HG03558 (cell line): ENCODE data around the gene RAB11FIP3.

ENCODE experiments used
- ATAC-seq: cut with Tn5 transposase; IDR thresholded peaks from one replicate; pipeline ENCODE4 v1.9.1; 2021; ENCODE audit warnings: moderate number of reproducible peaks; ENCODE audit not compliant: unreplicated experiment; ENCODE audit errors: extremely low read depth

RAB11FIP3 gene

DNA sequence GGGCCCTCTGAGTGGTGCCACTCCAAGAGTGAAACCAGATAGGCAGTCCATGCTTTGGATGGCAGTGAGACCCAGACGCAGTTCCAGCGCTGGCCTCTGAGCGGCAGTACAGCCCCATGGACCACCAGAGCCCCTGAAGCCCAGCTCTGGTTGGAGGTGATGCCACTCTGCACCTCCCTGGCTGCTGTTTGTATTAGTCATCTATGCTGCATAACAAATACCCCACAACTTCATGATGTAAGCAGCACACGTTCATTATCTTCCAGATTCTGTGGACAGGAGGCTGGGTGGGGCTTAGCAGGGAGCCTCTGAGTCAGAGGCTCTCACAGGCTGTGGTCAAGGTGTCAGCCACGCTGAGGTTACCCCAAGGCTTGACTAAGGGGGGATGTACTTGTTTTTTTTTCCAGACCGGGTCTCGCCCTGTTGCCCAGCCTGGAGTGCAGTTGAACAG, 33.5 kb upstream of the RAB11FIP3 start:
- no peak for ATAC-seq

DNA sequence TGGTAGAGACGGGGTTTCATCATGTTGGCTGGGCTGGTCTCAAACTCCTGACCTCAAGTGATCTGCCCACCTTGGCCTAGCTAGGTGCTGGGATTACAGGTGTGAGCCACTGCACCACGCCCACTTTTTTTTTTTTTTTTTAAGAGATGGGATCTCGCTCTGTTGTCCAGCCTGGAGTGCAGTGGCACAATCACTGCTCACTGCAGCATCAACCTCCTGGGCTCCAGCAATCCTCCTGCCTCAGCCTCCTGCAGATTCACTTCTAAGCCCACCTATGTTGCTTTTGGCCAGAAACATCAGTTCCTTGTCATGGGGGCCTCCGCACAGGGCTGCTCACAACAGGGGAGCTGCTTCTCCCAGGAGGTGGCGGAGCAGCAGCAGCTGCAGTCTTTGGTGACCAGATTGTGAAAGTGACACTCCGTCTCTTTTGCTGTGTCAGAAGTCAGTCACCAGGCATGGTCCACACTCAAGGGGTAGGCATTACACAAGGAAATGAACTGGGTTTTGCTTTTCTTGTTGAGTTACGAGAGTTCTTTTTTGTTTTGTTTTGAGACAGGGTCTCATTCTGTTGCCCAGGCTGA, 32.9 kb upstream of the RAB11FIP3 start:
- no peak for ATAC-seq

DNA sequence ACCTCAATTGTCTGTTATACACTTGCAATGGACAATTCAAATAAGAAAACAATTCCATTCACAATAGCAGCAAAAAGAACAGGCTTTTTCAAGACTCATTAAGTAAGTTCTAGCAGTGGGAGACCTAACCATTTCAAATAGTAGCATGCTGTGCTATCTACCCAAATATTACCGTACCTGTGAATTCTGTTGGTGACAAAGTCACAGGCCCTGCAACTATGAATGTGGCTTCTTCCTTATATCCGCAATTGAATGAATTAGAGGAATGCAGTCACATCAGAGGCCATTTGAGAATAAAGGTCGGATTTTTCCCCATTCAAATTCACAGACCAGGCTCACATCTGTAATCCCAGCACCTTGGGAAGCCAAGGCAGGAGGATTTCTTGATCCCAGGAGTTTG, 29.2 kb upstream of the RAB11FIP3 start:
- no peak for ATAC-seq

DNA sequence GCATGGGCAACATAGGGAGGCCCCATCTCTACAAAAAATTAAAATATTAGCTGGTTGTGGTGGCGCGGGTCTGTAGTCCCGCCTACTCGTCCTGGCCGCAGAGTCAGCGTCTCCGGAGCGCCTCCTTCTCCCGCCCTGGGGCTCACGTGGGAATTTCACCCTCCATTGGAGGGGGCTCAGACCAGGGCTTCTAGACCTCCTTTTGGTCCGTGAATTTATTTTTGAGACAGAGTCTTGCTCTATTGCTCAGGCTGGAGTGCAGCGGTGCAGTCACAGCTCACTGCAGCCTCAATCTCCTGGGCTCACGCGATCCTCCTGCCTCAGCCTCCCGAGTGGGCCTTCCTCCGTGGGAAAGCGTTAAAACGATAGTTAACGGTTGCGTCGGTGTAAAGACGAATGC, 28.8 kb upstream of the RAB11FIP3 start:
- ATAC-seq: no peak

DNA sequence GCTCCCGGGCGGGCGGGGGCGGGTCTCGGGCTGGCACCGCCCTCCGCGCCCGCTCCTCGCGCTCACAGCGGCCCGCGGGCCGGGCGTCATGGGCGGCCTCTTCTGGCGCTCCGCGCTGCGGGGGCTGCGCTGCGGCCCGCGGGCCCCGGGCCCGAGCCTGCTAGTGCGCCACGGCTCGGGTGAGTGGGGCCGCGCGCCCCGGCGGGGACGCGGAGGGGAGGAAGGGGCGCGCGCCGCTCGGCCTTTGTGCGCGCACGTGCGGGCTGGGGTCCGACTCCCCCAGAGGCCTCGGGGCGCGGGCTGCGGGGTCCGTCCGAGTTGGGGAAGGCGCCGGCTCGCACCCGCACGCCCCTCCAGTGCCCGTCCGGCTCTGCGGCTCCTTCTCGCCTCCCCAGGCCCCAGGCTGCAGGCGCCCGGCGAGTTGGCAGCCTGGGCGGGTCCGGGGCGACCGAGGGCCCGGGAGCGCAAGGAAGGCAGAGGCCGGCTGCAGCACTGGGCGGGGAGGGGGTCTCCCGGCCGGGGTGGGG, 28.3 kb upstream of the RAB11FIP3 start, which contains the start of gene NME4:
TSS of gene NME4 (plus strand) at position 65 of the 527 bp plus-strand sequence. CDS start at position 89, 24 bp downstream.
- no peak for ATAC-seq

DNA sequence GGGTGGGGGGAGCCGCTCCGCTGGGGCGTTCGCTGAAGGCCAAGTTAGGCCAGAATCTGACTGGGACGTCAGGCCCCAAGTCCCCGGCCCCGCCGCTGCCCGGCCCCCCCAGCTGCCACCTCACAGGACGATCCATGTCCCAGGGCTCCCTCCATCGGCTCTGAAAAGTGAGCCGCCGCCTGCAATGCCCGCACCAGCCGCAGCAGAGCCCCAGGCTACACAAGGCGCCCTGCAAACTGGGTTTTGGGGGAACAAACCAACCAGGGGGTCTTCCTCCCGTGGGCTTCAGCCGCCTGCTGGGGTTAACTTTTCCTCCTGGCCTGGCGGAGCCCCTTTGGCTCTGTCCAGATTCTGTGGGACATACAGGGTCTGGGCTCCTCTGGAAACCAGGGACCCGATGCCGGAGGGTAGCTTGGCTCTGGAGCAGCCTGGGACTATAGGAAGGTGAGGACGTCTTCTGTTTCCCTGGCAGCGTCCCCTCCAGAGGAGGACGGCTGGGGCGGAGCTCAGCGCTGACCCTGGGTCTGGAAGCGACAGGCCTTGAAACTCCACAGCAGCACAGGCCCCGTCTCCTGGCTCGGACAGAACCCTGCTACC, 27.6 kb upstream of the RAB11FIP3 start:
- ATAC-seq: no peak

DNA sequence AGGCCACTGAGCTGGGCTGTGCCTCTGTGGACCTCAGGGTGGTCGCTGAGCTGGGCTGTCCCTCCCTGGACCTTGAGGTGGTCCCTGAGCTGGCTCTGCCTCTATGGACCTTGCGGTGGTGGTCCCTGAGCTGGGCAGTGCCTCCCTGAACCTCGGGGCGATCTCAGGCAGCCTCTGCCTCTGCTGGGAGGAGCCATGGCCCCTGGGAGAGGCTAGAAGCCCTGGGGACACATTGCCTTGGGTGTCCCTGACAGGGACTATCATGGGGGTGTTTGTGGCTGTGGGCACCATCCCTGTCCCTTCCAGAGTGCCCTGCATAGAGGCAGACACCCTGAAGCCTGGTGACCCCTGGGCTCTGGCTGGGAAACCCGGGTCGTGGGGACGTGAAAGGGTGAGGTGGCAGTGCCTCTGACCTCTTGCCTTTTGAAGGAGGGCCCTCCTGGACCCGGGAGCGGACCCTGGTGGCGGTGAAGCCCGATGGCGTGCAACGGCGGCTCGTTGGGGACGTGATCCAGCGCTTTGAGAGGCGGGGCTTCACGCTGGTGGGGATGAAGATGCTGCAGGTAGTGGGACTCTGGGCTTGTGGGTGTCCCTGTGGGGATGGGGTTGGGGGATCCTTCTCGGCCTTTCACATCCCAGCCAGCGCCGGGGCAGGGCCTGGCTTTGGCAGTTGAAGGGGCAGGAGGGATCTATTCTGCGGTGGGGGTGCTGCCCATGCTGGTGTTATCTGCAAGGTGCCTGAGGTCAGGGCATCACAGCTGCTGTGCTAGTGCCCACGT, 26.7 kb upstream of the RAB11FIP3 start:
- ATAC-seq: no peak

DNA sequence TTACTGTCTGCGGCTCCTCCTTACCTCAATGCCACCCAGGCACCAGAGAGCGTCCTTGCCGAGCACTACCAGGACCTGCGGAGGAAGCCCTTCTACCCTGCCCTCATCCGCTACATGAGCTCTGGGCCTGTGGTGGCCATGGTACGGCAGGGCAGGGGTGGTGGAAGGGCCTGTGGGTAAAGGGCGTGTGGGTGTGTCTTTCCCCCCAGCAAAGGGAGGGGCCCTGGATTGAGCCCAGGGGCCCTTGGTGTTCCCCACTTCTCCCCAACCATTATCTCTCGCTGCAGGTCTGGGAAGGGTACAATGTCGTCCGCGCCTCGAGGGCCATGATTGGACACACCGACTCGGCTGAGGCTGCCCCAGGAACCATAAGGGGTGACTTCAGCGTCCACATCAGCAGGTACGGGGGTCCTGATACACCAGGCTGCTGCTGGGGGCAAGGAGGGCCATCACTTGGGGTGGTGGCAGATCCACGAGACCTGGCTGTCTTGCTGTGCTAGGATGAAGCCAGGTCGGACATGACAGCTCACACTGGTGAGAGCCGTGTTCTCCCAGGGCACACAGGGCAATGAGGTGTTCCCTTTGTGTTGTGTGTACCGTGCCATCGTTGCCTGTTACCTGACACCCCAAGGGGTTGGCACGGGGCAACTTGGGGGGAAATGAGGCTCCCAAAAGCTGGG, 26.0 kb upstream of the RAB11FIP3 start:
- ATAC-seq: no peak

DNA sequence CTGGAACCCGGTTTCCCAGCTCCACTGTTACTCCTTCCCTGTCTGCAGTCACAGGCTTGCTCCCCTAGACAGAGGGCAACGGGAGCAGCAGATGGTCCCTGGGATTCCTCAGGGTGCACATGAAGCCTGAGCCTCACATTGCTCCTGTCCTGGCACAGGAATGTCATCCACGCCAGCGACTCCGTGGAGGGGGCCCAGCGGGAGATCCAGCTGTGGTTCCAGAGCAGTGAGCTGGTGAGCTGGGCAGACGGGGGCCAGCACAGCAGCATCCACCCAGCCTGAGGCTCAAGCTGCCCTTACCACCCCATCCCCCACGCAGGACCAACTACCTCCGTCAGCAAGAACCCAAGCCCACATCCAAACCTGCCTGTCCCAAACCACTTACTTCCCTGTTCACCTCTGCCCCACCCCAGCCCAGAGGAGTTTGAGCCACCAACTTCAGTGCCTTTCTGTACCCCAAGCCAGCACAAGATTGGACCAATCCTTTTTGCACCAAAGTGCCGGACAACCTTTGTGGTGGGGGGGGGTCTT, 25.3 kb upstream of the RAB11FIP3 start:
- ATAC-seq: no peak

- no peak for ATAC-seq
Observed at GRCh38 chr16:401468-402348, 23.7 kb upstream of the RAB11FIP3 start, which contains the start of gene DECR2. Gene DECR2, plus strand, starts transcription at chr16:401885. Its CDS starts 79 bp downstream, at chr16:401964.

GRCh38 chr16:404971-405486, 20.4 kb upstream of the RAB11FIP3 start:
- no peak for ATAC-seq

GRCh38 chr16:405548-406506, 19.6 kb upstream of the RAB11FIP3 start:
- ATAC-seq: no peak

DNA sequence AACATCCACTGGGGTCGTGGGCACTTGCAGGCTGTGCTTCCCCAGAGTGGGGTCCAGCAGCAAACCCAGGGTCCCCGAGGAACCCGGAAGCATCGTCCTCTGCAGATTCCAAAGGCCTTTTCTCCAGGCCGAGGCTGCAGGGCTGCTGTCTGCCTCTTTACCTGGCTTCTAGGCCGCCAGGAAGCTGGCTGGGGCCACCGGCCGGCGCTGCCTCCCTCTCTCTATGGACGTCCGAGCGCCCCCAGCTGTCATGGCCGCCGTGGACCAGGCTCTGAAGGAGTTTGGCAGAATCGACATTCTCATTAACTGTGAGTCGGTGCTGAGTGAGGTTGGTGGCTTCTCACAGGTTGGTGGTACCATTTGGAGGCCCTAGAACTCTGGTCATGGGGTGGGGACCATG, 18.2 kb upstream of the RAB11FIP3 start:
- no peak for ATAC-seq

DNA sequence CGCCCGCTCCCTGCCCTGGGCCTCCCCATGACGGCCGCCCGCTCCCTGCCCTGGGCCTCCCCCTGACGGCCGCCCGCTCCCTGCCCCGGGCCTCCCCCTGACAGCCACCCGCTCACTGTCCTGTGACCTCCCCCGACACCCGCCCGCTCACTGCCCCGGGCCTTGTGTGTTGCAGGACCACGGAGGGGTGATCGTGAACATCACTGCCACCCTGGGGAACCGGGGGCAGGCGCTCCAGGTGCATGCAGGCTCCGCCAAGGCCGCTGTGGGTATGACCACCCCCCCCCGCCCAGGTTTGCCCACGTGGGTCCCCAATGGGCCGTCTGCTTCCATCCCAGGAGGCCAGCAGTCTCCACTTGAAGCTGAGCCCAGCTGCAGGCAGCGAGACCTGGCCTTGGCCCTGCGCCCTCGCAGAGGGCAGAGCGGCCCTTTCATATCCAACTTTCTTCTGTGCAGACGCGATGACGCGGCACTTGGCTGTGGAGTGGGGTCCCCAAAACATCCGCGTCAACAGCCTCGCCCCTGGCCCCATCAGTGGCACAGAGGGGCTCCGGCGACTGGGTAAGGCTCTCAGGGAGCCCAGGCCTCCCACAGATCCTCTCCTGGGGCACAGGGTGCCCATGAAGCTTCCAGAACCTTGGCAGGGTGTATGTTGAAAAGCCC, 14.8 kb upstream of the RAB11FIP3 start:
- no peak for ATAC-seq

DNA sequence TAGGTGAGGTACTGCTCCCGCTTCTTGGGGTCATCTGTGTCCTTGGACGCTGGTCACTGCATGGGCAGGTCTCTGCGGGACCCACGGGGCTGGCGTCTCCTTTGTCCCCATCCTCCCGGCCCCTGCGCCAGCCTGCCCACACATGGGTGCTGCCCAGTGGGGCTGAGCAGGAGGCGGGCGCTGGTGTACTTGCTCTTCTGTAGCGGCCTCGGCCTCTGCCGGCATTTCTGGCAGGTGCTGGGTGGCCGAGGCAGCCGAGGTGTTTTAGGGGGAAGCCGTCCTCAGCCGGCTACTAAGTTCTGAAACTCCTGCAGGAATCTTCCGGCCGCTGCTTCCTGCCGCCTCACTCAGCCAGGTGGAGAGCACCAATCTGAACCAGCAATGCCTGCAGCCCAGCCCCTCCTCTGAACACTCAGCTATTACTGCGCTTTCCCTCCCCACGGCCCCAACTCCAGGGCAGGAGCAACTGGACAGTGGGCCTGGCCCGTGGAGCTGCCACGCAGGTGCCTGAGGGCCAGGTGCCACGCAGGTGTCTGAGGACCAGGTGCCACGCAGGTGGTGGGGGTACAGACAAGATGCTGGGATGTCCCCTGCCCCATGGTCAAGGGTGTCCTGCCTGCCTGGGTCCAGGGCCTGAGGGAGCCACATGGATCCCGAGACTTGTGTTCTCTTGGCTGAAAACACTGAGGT, 13.7 kb upstream of the RAB11FIP3 start:
- ATAC-seq: no peak

GRCh38 chr16:414395-415169, 10.9 kb upstream of the RAB11FIP3 start:
- no peak for ATAC-seq
